ENCODE data around the gene TALDO1. TPM values are rescaled to one million over a fixed set of nuclear protein-coding genes. Genes with fewer than 3 reads are reported as not detected.

The TALDO1 gene
- total RNA-seq, 2 donors from 2014 or later, result 152 to 155 TPM

- ATAC-seq (replicated peaks in 1 of 2), result peak; percentile 14 to 51
- no peak overlapping the region for H3K27ac Mint-ChIP-seq
Measured at GRCh38 chr11:706439-706956, 40.8 kb upstream of the TALDO1 start.

GRCh38 chr11:706957-707816 lies 40.1 kb upstream of the TALDO1 start:
- Mint-ChIP-seq H3K36me3 (ENCODE audit: insufficient read depth in 2 of 2) (no peaks in the 10 kb centered on the region), H3K4me1 (ENCODE audit: low read depth) (peaks cover 5% of the 10 kb centered on the region), H3K27ac (no peak overlapping the region), H3K27me3 (ENCODE audit: low read depth) (peaks cover 11% of the 10 kb centered on the region), H3K4me3 (peak overlapping the region in 1 of 2 donors; percentile 49), H3K9me3 (no peaks in the 10 kb centered on the region)
- no peak for DNase-seq
- no peak for ATAC-seq (replicated peaks in 1 of 2)

More at GRCh38 chr11:706439-706956, 40.8 kb upstream of the TALDO1 start:
- Mint-ChIP-seq H3K9me3 (no peaks in the 10 kb centered on the region), H3K4me1 (ENCODE audit: low read depth) (peaks cover 5% of the 10 kb centered on the region), H3K27me3 (ENCODE audit: low read depth) (peaks cover 11% of the 10 kb centered on the region), H3K36me3 (ENCODE audit: insufficient read depth in 2 of 2) (no peaks in the 10 kb centered on the region), H3K4me3 (peak overlapping the region in 1 of 2 donors; percentile 29)
- no peak for DNase-seq

- H3K9me3 Mint-ChIP-seq, result no peaks in the 10 kb centered on the region
- H3K4me3 Mint-ChIP-seq, result peak overlapping the region in 1 of 2 donors; percentile 9
- no peak for DNase-seq
- H3K27me3 Mint-ChIP-seq (ENCODE audit: low read depth), result peaks cover 11% of the 10 kb centered on the region
- ATAC-seq (replicated peaks in 1 of 2), result no peak
- peaks cover 5% of the 10 kb centered on the region for H3K4me1 Mint-ChIP-seq (ENCODE audit: low read depth)
- H3K27ac Mint-ChIP-seq, result no peak overlapping the region
- H3K36me3 Mint-ChIP-seq (ENCODE audit: insufficient read depth in 2 of 2), result no peaks in the 10 kb centered on the region
Measured at GRCh38 chr11:707817-708420, 39.3 kb upstream of the TALDO1 start.

GRCh38 chr11:708511-708910 lies 38.8 kb upstream of the TALDO1 start:
- ATAC-seq (replicated peaks in 1 of 2) (no peak), DNase-seq (no peak)
- H3K9me3 Mint-ChIP-seq, result no peaks in the 10 kb centered on the region
- H3K27ac Mint-ChIP-seq, result no peak overlapping the region
- H3K36me3 Mint-ChIP-seq (ENCODE audit: insufficient read depth in 2 of 2), result no peaks in the 10 kb centered on the region
- peaks cover 5% of the 10 kb centered on the region for H3K4me1 Mint-ChIP-seq (ENCODE audit: low read depth)
- peaks cover 11% of the 10 kb centered on the region for H3K27me3 Mint-ChIP-seq (ENCODE audit: low read depth)
- no peak overlapping the region for H3K4me3 Mint-ChIP-seq

- no peak for ATAC-seq (replicated peaks in 1 of 2)
- DNase-seq, result no peak
- Mint-ChIP-seq H3K27me3 (ENCODE audit: low read depth) (peaks cover 11% of the 10 kb centered on the region), H3K27ac (no peak overlapping the region), H3K9me3 (no peaks in the 10 kb centered on the region), H3K4me1 (ENCODE audit: low read depth) (peaks cover 5% of the 10 kb centered on the region), H3K36me3 (ENCODE audit: insufficient read depth in 2 of 2) (no peaks in the 10 kb centered on the region), H3K4me3 (no peak overlapping the region)
Measured at GRCh38 chr11:709109-709997, 37.9 kb upstream of the TALDO1 start.

- H3K4me1 Mint-ChIP-seq (ENCODE audit: low read depth), result peaks cover 5% of the 10 kb centered on the region
- H3K36me3 Mint-ChIP-seq (ENCODE audit: insufficient read depth in 2 of 2), result peaks cover 0 to 3% of the 10 kb centered on the region in 2 donors
- DNase-seq, result no peak
- ATAC-seq (replicated peaks in 1 of 2), result no peak
- H3K27ac Mint-ChIP-seq, result no peak overlapping the region
- no peak overlapping the region for H3K4me3 Mint-ChIP-seq
- peaks cover 0 to 3% of the 10 kb centered on the region in 2 donors for H3K9me3 Mint-ChIP-seq
- H3K27me3 Mint-ChIP-seq (ENCODE audit: low read depth), result peaks cover 5% of the 10 kb centered on the region
Measured at GRCh38 chr11:714436-714835, 32.8 kb upstream of the TALDO1 start.

GRCh38 chr11:719214-720016 lies 27.8 kb upstream of the TALDO1 start:
- H3K27me3 Mint-ChIP-seq (ENCODE audit: low read depth), result peaks cover 25% of the 10 kb centered on the region
- peaks cover 11% of the 10 kb centered on the region for H3K4me1 Mint-ChIP-seq (ENCODE audit: low read depth)
- DNase-seq (no peak), ATAC-seq (replicated peaks in 1 of 2) (no peak)
- H3K27ac Mint-ChIP-seq, result no peak overlapping the region
- peaks cover 0 to 4% of the 10 kb centered on the region in 2 donors for H3K36me3 Mint-ChIP-seq (ENCODE audit: insufficient read depth in 2 of 2)
- H3K4me3 Mint-ChIP-seq, result peak overlapping the region; percentile 59 to 73
- peaks cover 0 to 3% of the 10 kb centered on the region in 2 donors for H3K9me3 Mint-ChIP-seq

- Mint-ChIP-seq H3K4me3 (peak overlapping the region; percentile 59 to 73), H3K27me3 (ENCODE audit: low read depth) (peaks cover 25% of the 10 kb centered on the region), H3K4me1 (ENCODE audit: low read depth) (peaks cover 12% of the 10 kb centered on the region)
Measured at GRCh38 chr11:720017-720641, 27.1 kb upstream of the TALDO1 start.

GRCh38 chr11:720642-721246 lies 26.5 kb upstream of the TALDO1 start:
- H3K9me3 Mint-ChIP-seq, result no peaks in the 10 kb centered on the region
- no peak overlapping the region for H3K27ac Mint-ChIP-seq
- peak overlapping the region; percentile 69 to 73 for H3K4me3 Mint-ChIP-seq
- H3K36me3 Mint-ChIP-seq (ENCODE audit: insufficient read depth in 2 of 2), result peaks cover 0 to 2% of the 10 kb centered on the region in 2 donors
- DNase-seq, result no peak
- peak; percentile 45 to 53 for ATAC-seq (replicated peaks in 1 of 2)
- peaks cover 16% of the 10 kb centered on the region for H3K4me1 Mint-ChIP-seq (ENCODE audit: low read depth)
- peaks cover 25% of the 10 kb centered on the region for H3K27me3 Mint-ChIP-seq (ENCODE audit: low read depth)

More at GRCh38 chr11:720017-720641, 27.1 kb upstream of the TALDO1 start:
- Mint-ChIP-seq H3K9me3 (peaks cover 0 to 3% of the 10 kb centered on the region in 2 donors), H3K36me3 (ENCODE audit: insufficient read depth in 2 of 2) (peaks cover 0 to 2% of the 10 kb centered on the region in 2 donors), H3K27ac (no peak overlapping the region)
- ATAC-seq (replicated peaks in 1 of 2) (no peak), DNase-seq (no peak)

GRCh38 chr11:721247-721740 lies 26.0 kb upstream of the TALDO1 start:
- Mint-ChIP-seq H3K4me1 (ENCODE audit: low read depth) (peaks cover 16% of the 10 kb centered on the region), H3K36me3 (ENCODE audit: insufficient read depth in 2 of 2) (peaks cover 0 to 2% of the 10 kb centered on the region in 2 donors), H3K9me3 (no peaks in the 10 kb centered on the region), H3K27ac (no peak overlapping the region), H3K27me3 (ENCODE audit: low read depth) (peaks cover 25% of the 10 kb centered on the region), H3K4me3 (peak overlapping the region; percentile 69 to 73)
- no peak for ATAC-seq (replicated peaks in 1 of 2)
- DNase-seq, result no peak

GRCh38 chr11:721741-722345 lies 25.4 kb upstream of the TALDO1 start:
- Mint-ChIP-seq H3K4me3 (peak overlapping the region; percentile 69 to 73), H3K9me3 (no peaks in the 10 kb centered on the region), H3K36me3 (ENCODE audit: insufficient read depth in 2 of 2) (peaks cover 0 to 2% of the 10 kb centered on the region in 2 donors), H3K4me1 (ENCODE audit: low read depth) (peaks cover 16% of the 10 kb centered on the region), H3K27ac (no peak overlapping the region), H3K27me3 (ENCODE audit: low read depth) (peaks cover 25% of the 10 kb centered on the region)
- ATAC-seq (replicated peaks in 1 of 2) (peak; percentile 12 to 37), DNase-seq (peak; percentile 52 to 55)

All from activated T-cell treated with anti-CD3 and anti-CD28 coated beads, Interleukin-2, amount 50 U/mL, for 72 hours (primary cell).